Measurements from ENCODE around the gene C20orf204.

The C20orf204 gene

GRCh38 chr20:64022671-64023360 is 13.2 kb upstream of the C20orf204 start:
- DNase-seq (ENCODE audit: low read depth), result no peak
- TF ChIP-seq CTCF (IDR thresholded peaks at IDR 0.05; ENCODE audit: insufficient read depth, low read depth, low read length, missing control alignments), result no peak

GRCh38 chr20:64023361-64024140 is 12.4 kb upstream of the C20orf204 start:
- no peak overlapping the region for H3K4me3 ChIP-seq (ENCODE audit: low read length)
- no peak for TF ChIP-seq CTCF (IDR thresholded peaks at IDR 0.05; ENCODE audit: insufficient read depth, low read depth, low read length, missing control alignments)
- DNase-seq (ENCODE audit: low read depth), result no peak

More at GRCh38 chr20:64022671-64023360, 13.2 kb upstream of the C20orf204 start:
- H3K4me3 ChIP-seq (ENCODE audit: low read length), result no peak overlapping the region

- DNase-seq (ENCODE audit: low read depth), result no peak
- H3K4me3 ChIP-seq (ENCODE audit: low read length), result no peak overlapping the region
- no peak for TF ChIP-seq CTCF (IDR thresholded peaks at IDR 0.05; ENCODE audit: insufficient read depth, low read depth, low read length, missing control alignments)
Measured at GRCh38 chr20:64024141-64024990, 11.6 kb upstream of the C20orf204 start.

- DNase-seq (ENCODE audit: low read depth), result no peak
- no peak for TF ChIP-seq CTCF (IDR thresholded peaks at IDR 0.05; ENCODE audit: insufficient read depth, low read depth, low read length, missing control alignments)
- H3K4me3 ChIP-seq (ENCODE audit: low read length), result no peak overlapping the region
Measured at GRCh38 chr20:64025101-64025825, 10.7 kb upstream of the C20orf204 start.

GRCh38 chr20:64025826-64026412 is 10.1 kb upstream of the C20orf204 start:
- H3K4me3 ChIP-seq (ENCODE audit: low read length), result no peak overlapping the region
- DNase-seq (ENCODE audit: low read depth), result no peak
- TF ChIP-seq CTCF (IDR thresholded peaks at IDR 0.05; ENCODE audit: insufficient read depth, low read depth, low read length, missing control alignments), result no peak
